ENCODE measurements around the gene CD82.

CD82 gene

GRCh38 chr11:44580701-44581100 lies 15.2 kb downstream of the CD82 start:
- Histone ChIP-seq H3K27me3 (ENCODE audit: low read depth, low read length) (no peaks in the 10 kb centered on the region), H3K4me3 (ENCODE audit: low read length) (no peak overlapping the region), H3K9ac (ENCODE audit: low read length) (no peak overlapping the region), H3K4me1 (ENCODE audit: low read length) (no peaks in the 10 kb centered on the region), H3K4me2 (ENCODE audit: low read length) (no peak overlapping the region), H3K27ac (ENCODE audit: low read length) (no peak overlapping the region), H3K36me3 (replicated peaks; ENCODE audit: low read depth, low read length) (peaks cover 64% of the 10 kb centered on the region), H2AFZ (ENCODE audit: low read depth, low read length) (no peak overlapping the region), H3K79me2 (ENCODE audit: low read length) (peaks cover 99% of the 10 kb centered on the region), H3K9me3 (ENCODE audit: insufficient read depth, low read length) (no peaks in the 10 kb centered on the region), H4K20me1 (ENCODE audit: insufficient read depth, low read length) (peaks cover 98% of the 10 kb centered on the region)
- TF ChIP-seq EZH2phosphoT487 (IDR thresholded peaks at IDR 0.05; ENCODE audit: low read depth): no peak
- TF ChIP-seq CTCF (IDR thresholded peaks at IDR 0.05; ENCODE audit: low read depth, low read length): no peak

GRCh38 chr11:44581246-44581645 lies 15.8 kb downstream of the CD82 start:
- Histone ChIP-seq H3K4me1 (ENCODE audit: low read length) (no peaks in the 10 kb centered on the region), H3K36me3 (replicated peaks; ENCODE audit: low read depth, low read length) (peaks cover 58% of the 10 kb centered on the region), H3K27ac (ENCODE audit: low read length) (no peak overlapping the region), H3K27me3 (ENCODE audit: low read depth, low read length) (no peaks in the 10 kb centered on the region), H4K20me1 (ENCODE audit: insufficient read depth, low read length) (peaks cover 98% of the 10 kb centered on the region), H3K79me2 (ENCODE audit: low read length) (peaks cover 99% of the 10 kb centered on the region), H3K4me3 (ENCODE audit: low read length) (no peak overlapping the region), H2AFZ (ENCODE audit: low read depth, low read length) (no peak overlapping the region), H3K9me3 (ENCODE audit: insufficient read depth, low read length) (no peaks in the 10 kb centered on the region), H3K9ac (ENCODE audit: low read length) (no peak overlapping the region), H3K4me2 (ENCODE audit: low read length) (no peak overlapping the region)
- TF ChIP-seq EZH2phosphoT487 (IDR thresholded peaks at IDR 0.05; ENCODE audit: low read depth): no peak

GRCh38 chr11:44582641-44583352 lies 17.3 kb downstream of the CD82 start:
- Histone ChIP-seq H3K4me1 (ENCODE audit: low read length) (no peaks in the 10 kb centered on the region), H3K36me3 (replicated peaks; ENCODE audit: low read depth, low read length) (peaks cover 60% of the 10 kb centered on the region), H2AFZ (ENCODE audit: low read depth, low read length) (no peak overlapping the region), H4K20me1 (ENCODE audit: insufficient read depth, low read length) (peaks cover 95% of the 10 kb centered on the region), H3K9me3 (ENCODE audit: insufficient read depth, low read length) (no peaks in the 10 kb centered on the region), H3K9ac (ENCODE audit: low read length) (no peak overlapping the region), H3K4me2 (ENCODE audit: low read length) (no peak overlapping the region), H3K4me3 (ENCODE audit: low read length) (no peak overlapping the region), H3K79me2 (ENCODE audit: low read length) (peaks cover 88% of the 10 kb centered on the region), H3K27ac (ENCODE audit: low read length) (no peak overlapping the region), H3K27me3 (ENCODE audit: low read depth, low read length) (no peaks in the 10 kb centered on the region)
- TF ChIP-seq EZH2phosphoT487 (IDR thresholded peaks at IDR 0.05; ENCODE audit: low read depth) (no peak), CTCF (IDR thresholded peaks at IDR 0.05; ENCODE audit: low read depth, low read length) (no peak)

GRCh38 chr11:44583353-44583669 lies 17.8 kb downstream of the CD82 start:
- peaks cover 60% of the 10 kb centered on the region for H3K36me3 ChIP-seq (replicated peaks; ENCODE audit: low read depth, low read length)
- no peak overlapping the region for H2AFZ ChIP-seq (ENCODE audit: low read depth, low read length)
- no peak overlapping the region for H3K4me2 ChIP-seq (ENCODE audit: low read length)
- H3K4me1 ChIP-seq (ENCODE audit: low read length): no peaks in the 10 kb centered on the region
- H3K27me3 ChIP-seq (ENCODE audit: low read depth, low read length): no peaks in the 10 kb centered on the region
- H3K4me3 ChIP-seq (ENCODE audit: low read length): no peak overlapping the region
- no peak overlapping the region for H3K9ac ChIP-seq (ENCODE audit: low read length)
- H3K9me3 ChIP-seq (ENCODE audit: insufficient read depth, low read length): no peaks in the 10 kb centered on the region
- H3K27ac ChIP-seq (ENCODE audit: low read length): no peak overlapping the region
- no peak for TF ChIP-seq CTCF (IDR thresholded peaks at IDR 0.05; ENCODE audit: low read depth, low read length)
- no peak for TF ChIP-seq EZH2phosphoT487 (IDR thresholded peaks at IDR 0.05; ENCODE audit: low read depth)
- peaks cover 89% of the 10 kb centered on the region for H4K20me1 ChIP-seq (ENCODE audit: insufficient read depth, low read length)
- peaks cover 83% of the 10 kb centered on the region for H3K79me2 ChIP-seq (ENCODE audit: low read length)

Measured in OCI-LY3 (cell line).